Thoracic aorta (tissue), 2 donors: ENCODE results near the gene IPO9. TPM values are rescaled to one million over a fixed set of nuclear protein-coding genes. Genes with fewer than 3 reads are reported as not detected.

ENCODE experiments used
- ATAC-seq: fragments of 150-250 bp; one replicate; pipeline ENCODE4 v1.8.0; 2017; ENCODE audit warnings: low read depth; ENCODE audit not compliant: insufficient number of reproducible peaks, low FRiP score
- DNase-seq: peaks from one replicate; pipeline ENCODE4 v3.0.0-alpha.2; 2020; ENCODE audit warnings: low spot score
- H3K27ac ChIP-seq, 2 donors: fragments of 200-600 bp; sonication (generic); 1 replicate in 1 of 2; 2 replicates in 1 of 2; pipeline ENCODE4 v1.5.1; 2016; ENCODE audit warnings: mild to moderate bottlenecking in 2 of 2, moderate library complexity in 2 of 2
- H3K27me3 ChIP-seq: fragments of 200-600 bp; sonication (generic); replicated peaks from 2 replicates; pipeline ENCODE4 v1.6.0; 2016; ENCODE audit warnings: mild to moderate bottlenecking; ENCODE audit not compliant: insufficient read depth
- H3K36me3 ChIP-seq: fragments of 200-600 bp; sonication (generic); one replicate; pipeline ENCODE4 v1.5.1; 2016
- H3K4me1 ChIP-seq, 2 donors: fragments of 200-600 bp; sonication (generic); 1 replicate in 1 of 2; 2 replicates in 1 of 2; pipeline versions ENCODE4 v1.5.1 to v1.6.0; 2016; ENCODE audit warnings: low read depth in 2 of 2, mild to moderate bottlenecking in 1 of 2; ENCODE audit not compliant: control insufficient read depth in 1 of 2
- H3K4me3 ChIP-seq: fragments of 200-600 bp; sonication (generic); 2 replicates; pipeline ENCODE4 v1.5.1; 2016; ENCODE audit warnings: mild to moderate bottlenecking
- H3K9me3 ChIP-seq: fragments of 200-600 bp; sonication (generic); 2 replicates; pipeline ENCODE4 v1.5.1; 2016
- CTCF ChIP-seq: fragments of 200-600 bp; sonication (generic); IDR thresholded peaks from one replicate; pipeline ENCODE4 v1.5.1; 2019; ENCODE audit warnings: antibody characterized with exemption
- total RNA-seq, 2 donors: library from RNA; depleted of rRNA; stranded (reverse); fragments of >200 nt; gene quantifications; one replicate each; pipeline versions ENCODE4 v1.1.0 to v1.2.3, GENCODE V29; 2016

The IPO9 gene
- total RNA-seq, 2 donors from 2014 or later: 21.4 to 32.6 TPM

- peak overlapping the region; percentile 97 to 99 for H3K27ac ChIP-seq
- peaks cover 26% of the 10 kb centered on the region for H3K36me3 ChIP-seq
- H3K27me3 ChIP-seq: no peaks in the 10 kb centered on the region
- DNase-seq (no peak), ATAC-seq (no peak)
- H3K4me1 ChIP-seq: peaks cover 74 to 99% of the 10 kb centered on the region in 2 donors
- TF ChIP-seq CTCF: no peak
- H3K9me3 ChIP-seq: no peaks in the 10 kb centered on the region
- peak overlapping the region; percentile 19 for H3K4me3 ChIP-seq
Measured at GRCh38 chr1:201914456-201915235, 85.7 kb downstream of the IPO9 start.

- Histone ChIP-seq H3K4me1 (peaks cover 84 to 99% of the 10 kb centered on the region in 2 donors), H3K36me3 (peaks cover 25% of the 10 kb centered on the region)
- DNase-seq: peak; percentile 85
Measured at GRCh38 chr1:201916649-201917249, 87.8 kb downstream of the IPO9 start.

GRCh38 chr1:201917362-201918033, 88.5 kb downstream of the IPO9 start:
- Histone ChIP-seq H3K4me3 (peak overlapping the region; percentile 44), H3K4me1 (peaks cover 83 to 99% of the 10 kb centered on the region in 2 donors), H3K36me3 (peaks cover 26% of the 10 kb centered on the region), H3K27ac (peak overlapping the region; percentile 97 to 99), H3K27me3 (no peaks in the 10 kb centered on the region), H3K9me3 (no peaks in the 10 kb centered on the region)
- DNase-seq (peak; percentile 60), ATAC-seq (peak; percentile 36)
- TF ChIP-seq CTCF: peak; percentile 7

More at GRCh38 chr1:201916649-201917249, 87.8 kb downstream of the IPO9 start:
- peak; percentile 44 for ATAC-seq
- H3K4me3 ChIP-seq: peak overlapping the region; percentile 44
- no peaks in the 10 kb centered on the region for H3K27me3 ChIP-seq
- TF ChIP-seq CTCF: no peak
- H3K9me3 ChIP-seq: no peaks in the 10 kb centered on the region
- peak overlapping the region; percentile 97 to 99 for H3K27ac ChIP-seq

- ATAC-seq: no peak
- peaks cover 32% of the 10 kb centered on the region for H3K36me3 ChIP-seq
- H3K4me3 ChIP-seq: peak overlapping the region; percentile 44
- no peak for DNase-seq
- TF ChIP-seq CTCF: no peak
- no peaks in the 10 kb centered on the region for H3K9me3 ChIP-seq
- peaks cover 80 to 98% of the 10 kb centered on the region in 2 donors for H3K4me1 ChIP-seq
- H3K27me3 ChIP-seq: no peaks in the 10 kb centered on the region
- H3K27ac ChIP-seq: peak overlapping the region; percentile 97 to 99
Measured at GRCh38 chr1:201918343-201918742, 89.4 kb downstream of the IPO9 start.
